Activated CD8-positive, alpha-beta memory T cell treated with anti-CD3 and anti-CD28 coated beads, Interleukin-2, amount 50 U/mL, for 24 hours (primary cell): Measurements from ENCODE around the gene SERPINB8.

Experiments used
- DNase-seq: peaks from one replicate; pipeline ENCODE4 v3.0.0-alpha.2; 2020; ENCODE audit errors: extremely low read depth

The SERPINB8 gene

GRCh38 chr18:63964908-63965307, 5.0 kb upstream of the SERPINB8 start:
- no peak for DNase-seq

- DNase-seq = no peak
Observed at GRCh38 chr18:63965716-63966330, 4.1 kb upstream of the SERPINB8 start.

- no peak for DNase-seq
Observed at GRCh38 chr18:63970809-63971205, 926 bp downstream of the SERPINB8 start.

GRCh38 chr18:63971320-63972001, 1.6 kb downstream of the SERPINB8 start:
- DNase-seq = no peak

GRCh38 chr18:63972002-63972376, 2.1 kb downstream of the SERPINB8 start:
- no peak for DNase-seq

GRCh38 chr18:63974991-63975390, 5.1 kb downstream of the SERPINB8 start:
- no peak for DNase-seq

GRCh38 chr18:63975628-63976027, 5.7 kb downstream of the SERPINB8 start:
- no peak for DNase-seq

GRCh38 chr18:63977040-63977439, 7.2 kb downstream of the SERPINB8 start:
- no peak for DNase-seq

GRCh38 chr18:63979409-63979920, 9.6 kb downstream of the SERPINB8 start:
- no peak for DNase-seq

- DNase-seq = no peak
Observed at GRCh38 chr18:63980027-63980426, 10.1 kb downstream of the SERPINB8 start.

GRCh38 chr18:63980896-63981460, 11.1 kb downstream of the SERPINB8 start:
- DNase-seq = no peak

GRCh38 chr18:63981719-63982118, 11.8 kb downstream of the SERPINB8 start:
- no peak for DNase-seq

- DNase-seq = no peak
Observed at GRCh38 chr18:63982361-63982760, 12.5 kb downstream of the SERPINB8 start.

GRCh38 chr18:63986885-63987284, 17.0 kb downstream of the SERPINB8 start:
- DNase-seq = no peak

- DNase-seq = no peak
Observed at GRCh38 chr18:63987743-63988142, 17.9 kb downstream of the SERPINB8 start.

GRCh38 chr18:63992751-63993150, 22.9 kb downstream of the SERPINB8 start:
- DNase-seq = no peak

- DNase-seq = no peak
Observed at GRCh38 chr18:63994783-63995399, 25.0 kb downstream of the SERPINB8 start.

- DNase-seq = no peak
Observed at GRCh38 chr18:63997041-63997440, 27.2 kb downstream of the SERPINB8 start.

- DNase-seq = no peak
Observed at GRCh38 chr18:63997606-63998005, 27.7 kb downstream of the SERPINB8 start.

GRCh38 chr18:63999871-64000270, 30.0 kb downstream of the SERPINB8 start:
- no peak for DNase-seq

- DNase-seq = no peak
Observed at GRCh38 chr18:64002581-64002980, 32.7 kb downstream of the SERPINB8 start.

GRCh38 chr18:64009305-64009704, 39.4 kb downstream of the SERPINB8 start:
- no peak for DNase-seq

GRCh38 chr18:64011513-64011912, 41.6 kb downstream of the SERPINB8 start:
- DNase-seq = no peak
